Mesothelial cell of epicardium (in vitro differentiated cells): ENCODE results near the gene RNF220. TPM values are rescaled to one million over a fixed set of nuclear protein-coding genes. Genes with fewer than 3 reads are reported as not detected.

Source experiments
- DNase-seq, 2 experiments: peaks; one replicate each; pipeline ENCODE4 v3.0.0; 2021; ENCODE audit warnings: low spot score in 2 of 2; ENCODE audit not compliant: unreplicated experiment in 2 of 2
- H3K27ac Mint-ChIP-seq: 2 replicates; pipeline ENCODE4 v1.8.0; 2021; ENCODE audit warnings: mixed read lengths
- H3K27me3 Mint-ChIP-seq: 2 replicates; pipeline ENCODE4 v1.8.0; 2021; ENCODE audit warnings: low read depth, mixed read lengths
- H3K36me3 Mint-ChIP-seq: 2 replicates; pipeline ENCODE4 v1.8.0; 2021; ENCODE audit warnings: mixed read lengths
- H3K4me1 Mint-ChIP-seq: 2 replicates; pipeline ENCODE4 v1.8.0; 2021; ENCODE audit warnings: mixed read lengths
- H3K4me3 Mint-ChIP-seq: 2 replicates; pipeline ENCODE4 v1.8.0; 2021; ENCODE audit warnings: mild to moderate bottlenecking, moderate library complexity, mixed read lengths
- H3K9me3 Mint-ChIP-seq: 2 replicates; pipeline ENCODE4 v1.8.0; 2021; ENCODE audit warnings: mixed read lengths
- total RNA-seq: library from RNA; stranded (reverse); gene quantifications from 3 replicates; pipeline ENCODE4 v1.2.1, GENCODE V29; 2021
- TF ChIP-seq, protein P1 (sequence below): fragments of 200-600 bp; sonication (generic); IDR thresholded peaks from one replicate; pipeline ENCODE4 v1.5.0; 2021; ENCODE audit warnings: antibody characterized with exemption; ENCODE audit not compliant: unreplicated experiment

RNF220 gene
- total RNA-seq, 1 donor from 2014 or later = 84.2 TPM

GRCh38 chr1:44420535-44420934 lies 15.5 kb downstream of the RNF220 start:
- Mint-ChIP-seq H3K4me1 (peaks cover 23% of the 10 kb centered on the region), H3K9me3 (no peaks in the 10 kb centered on the region), H3K27ac (no peak overlapping the region), H3K27me3 (peaks cover 83% of the 10 kb centered on the region), H3K4me3 (no peak overlapping the region), H3K36me3 (no peaks in the 10 kb centered on the region)
- TF ChIP-seq, protein P1, sequence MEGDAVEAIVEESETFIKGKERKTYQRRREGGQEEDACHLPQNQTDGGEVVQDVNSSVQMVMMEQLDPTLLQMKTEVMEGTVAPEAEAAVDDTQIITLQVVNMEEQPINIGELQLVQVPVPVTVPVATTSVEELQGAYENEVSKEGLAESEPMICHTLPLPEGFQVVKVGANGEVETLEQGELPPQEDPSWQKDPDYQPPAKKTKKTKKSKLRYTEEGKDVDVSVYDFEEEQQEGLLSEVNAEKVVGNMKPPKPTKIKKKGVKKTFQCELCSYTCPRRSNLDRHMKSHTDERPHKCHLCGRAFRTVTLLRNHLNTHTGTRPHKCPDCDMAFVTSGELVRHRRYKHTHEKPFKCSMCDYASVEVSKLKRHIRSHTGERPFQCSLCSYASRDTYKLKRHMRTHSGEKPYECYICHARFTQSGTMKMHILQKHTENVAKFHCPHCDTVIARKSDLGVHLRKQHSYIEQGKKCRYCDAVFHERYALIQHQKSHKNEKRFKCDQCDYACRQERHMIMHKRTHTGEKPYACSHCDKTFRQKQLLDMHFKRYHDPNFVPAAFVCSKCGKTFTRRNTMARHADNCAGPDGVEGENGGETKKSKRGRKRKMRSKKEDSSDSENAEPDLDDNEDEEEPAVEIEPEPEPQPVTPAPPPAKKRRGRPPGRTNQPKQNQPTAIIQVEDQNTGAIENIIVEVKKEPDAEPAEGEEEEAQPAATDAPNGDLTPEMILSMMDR = no peak
- no peak for DNase-seq

DNA sequence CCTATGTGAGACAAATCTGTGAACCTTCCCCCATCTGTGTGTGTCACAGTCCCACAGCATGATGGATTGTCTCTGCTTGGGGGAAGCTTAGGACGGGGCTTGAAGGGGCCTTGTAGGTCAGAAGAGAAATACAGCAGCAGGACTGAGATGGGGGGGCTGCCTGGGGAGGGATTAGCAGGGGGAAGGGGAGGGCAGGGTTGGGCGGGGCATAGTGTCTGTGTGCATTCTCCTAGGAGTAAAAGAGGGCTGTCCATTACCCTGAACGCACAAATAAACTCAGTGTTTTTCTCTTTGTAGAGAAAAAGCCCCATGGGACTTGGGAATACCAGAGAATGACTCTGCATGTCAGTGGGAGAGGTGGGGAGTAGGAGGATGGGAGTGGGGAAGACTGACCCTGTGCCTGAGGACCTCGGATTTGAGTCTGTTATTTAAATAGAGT lies 16.4 kb downstream of the RNF220 start:
- Mint-ChIP-seq H3K27me3 (peaks cover 82% of the 10 kb centered on the region), H3K4me3 (no peak overlapping the region), H3K4me1 (peaks cover 23% of the 10 kb centered on the region), H3K27ac (no peak overlapping the region), H3K36me3 (no peaks in the 10 kb centered on the region), H3K9me3 (no peaks in the 10 kb centered on the region)
- TF ChIP-seq, protein P1 = no peak
- DNase-seq = no peak

GRCh38 chr1:44422161-44422560 lies 17.1 kb downstream of the RNF220 start:
- TF ChIP-seq, protein P1 = no peak
- no peak overlapping the region for H3K4me3 Mint-ChIP-seq
- no peak for DNase-seq
- peaks cover 23% of the 10 kb centered on the region for H3K4me1 Mint-ChIP-seq
- no peaks in the 10 kb centered on the region for H3K36me3 Mint-ChIP-seq
- peak overlapping the region; percentile 24 for H3K27ac Mint-ChIP-seq
- H3K9me3 Mint-ChIP-seq = no peaks in the 10 kb centered on the region
- H3K27me3 Mint-ChIP-seq = peaks cover 81% of the 10 kb centered on the region

DNA sequence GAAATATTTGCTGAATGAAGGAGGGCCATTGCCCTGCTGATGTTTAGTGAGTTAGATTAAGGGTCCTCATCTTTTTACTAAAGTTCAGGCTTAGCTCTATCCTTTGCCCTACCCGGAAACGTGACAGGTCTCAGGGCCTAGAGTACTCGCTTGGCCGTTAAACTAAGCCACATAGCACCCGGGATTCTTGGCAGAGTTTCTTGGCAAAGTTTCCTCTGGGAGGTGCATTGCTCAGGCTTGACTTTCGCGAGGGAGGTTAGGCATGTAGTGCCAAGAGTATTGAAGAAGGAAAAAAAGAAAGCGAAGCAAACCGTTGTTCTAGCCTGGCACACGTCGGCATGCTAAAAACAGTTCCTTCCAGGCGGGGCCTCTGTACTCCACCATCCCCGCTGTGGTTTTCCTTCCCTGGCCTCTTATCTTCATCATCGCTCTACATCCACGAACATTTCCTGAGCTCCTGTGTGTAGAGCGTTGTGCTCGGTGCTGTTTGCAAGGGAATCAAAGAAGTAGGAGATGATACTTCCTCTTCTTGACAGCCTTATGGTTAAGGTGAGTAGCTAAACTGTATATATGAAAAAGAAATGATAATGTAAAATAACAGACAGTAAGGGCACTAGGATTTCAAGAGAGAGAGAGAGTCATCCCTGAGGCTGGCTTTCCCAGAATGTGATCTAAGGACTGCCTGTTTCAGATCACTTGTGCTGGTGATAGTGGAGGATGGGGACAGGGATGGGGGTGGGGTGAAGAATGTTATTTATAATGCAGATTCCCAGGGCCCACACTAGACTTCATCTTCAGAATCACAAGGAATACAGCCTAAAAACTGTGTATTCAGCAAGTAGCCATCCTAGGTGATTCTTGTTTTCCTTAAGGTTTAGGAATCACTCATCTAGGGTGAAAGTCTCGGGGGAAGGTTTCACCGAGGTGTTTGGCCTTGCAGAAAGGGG lies 18.8 kb downstream of the RNF220 start:
- Mint-ChIP-seq H3K4me1 (peaks cover 21% of the 10 kb centered on the region), H3K27me3 (peaks cover 84% of the 10 kb centered on the region), H3K4me3 (no peak overlapping the region), H3K27ac (no peak overlapping the region), H3K9me3 (no peaks in the 10 kb centered on the region), H3K36me3 (no peaks in the 10 kb centered on the region)
- DNase-seq = no peak
- TF ChIP-seq, protein P1 = no peak

DNA sequence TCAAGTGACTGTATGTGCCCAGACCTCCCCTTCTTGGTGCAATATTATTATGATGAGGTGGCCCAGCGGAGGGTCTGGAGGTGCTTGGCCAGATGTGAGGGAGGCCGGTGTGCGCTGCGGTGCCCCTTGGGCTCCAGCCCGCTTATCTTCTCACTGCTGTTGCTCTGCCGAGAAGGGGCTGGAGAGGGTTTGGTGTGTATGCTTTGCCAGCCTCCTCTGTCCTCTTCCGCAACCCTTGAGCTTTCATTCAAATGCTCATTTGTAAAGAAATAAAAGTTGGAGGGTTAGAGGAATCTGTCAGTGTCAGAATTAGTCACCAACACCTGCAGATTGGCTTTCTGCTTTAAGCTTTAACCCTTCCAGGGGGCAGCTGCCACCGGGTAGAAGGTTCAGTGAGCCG lies 19.7 kb downstream of the RNF220 start:
- no peak for DNase-seq
- H3K4me1 Mint-ChIP-seq = peaks cover 21% of the 10 kb centered on the region
- H3K36me3 Mint-ChIP-seq = no peaks in the 10 kb centered on the region
- no peak overlapping the region for H3K27ac Mint-ChIP-seq
- no peak overlapping the region for H3K4me3 Mint-ChIP-seq
- H3K27me3 Mint-ChIP-seq = peaks cover 83% of the 10 kb centered on the region
- TF ChIP-seq, protein P1 = no peak
- no peaks in the 10 kb centered on the region for H3K9me3 Mint-ChIP-seq
